Ovary (tissue), 3 donors: ENCODE results near the gene CA10.

Source experiments
- CTCF ChIP-seq, 3 donors: fragments of 450-650 bp in 2 of 3; fragments of 200-600 bp in 1 of 3; IDR thresholded peaks; one replicate each; pipeline versions ENCODE4 v1.5.1 to v1.8.0; 2016 to 2022; ENCODE audit warnings: antibody characterized with exemption in 3 of 3, mild to moderate bottlenecking in 1 of 3
- POLR2A ChIP-seq: fragments of 450-650 bp; IDR thresholded peaks from one replicate; pipeline ENCODE4 v1.6.1; 2017; ENCODE audit warnings: antibody characterized with exemption, mild to moderate bottlenecking, moderate library complexity
- donor health status: DM: no; HTN: no; CAD: no.

- TF ChIP-seq CTCF (IDR thresholded peaks at IDR 0.05), result no peak
- no peak for TF ChIP-seq POLR2A
These were observed 356.9 kb downstream of the CA10 start for GRCh38 chr17:51801626-51802025.
